ENCODE measurements around the gene LBP. TPM values are rescaled to one million over a fixed set of nuclear protein-coding genes. Genes with fewer than 3 reads are reported as not detected.

The LBP gene
- total and polyA plus RNA-seq, 2 donors (not counting 3 experiments of a cell fraction or from before 2014, with no cell fraction given), result 0.03 TPM; not detected in 1

DNA sequence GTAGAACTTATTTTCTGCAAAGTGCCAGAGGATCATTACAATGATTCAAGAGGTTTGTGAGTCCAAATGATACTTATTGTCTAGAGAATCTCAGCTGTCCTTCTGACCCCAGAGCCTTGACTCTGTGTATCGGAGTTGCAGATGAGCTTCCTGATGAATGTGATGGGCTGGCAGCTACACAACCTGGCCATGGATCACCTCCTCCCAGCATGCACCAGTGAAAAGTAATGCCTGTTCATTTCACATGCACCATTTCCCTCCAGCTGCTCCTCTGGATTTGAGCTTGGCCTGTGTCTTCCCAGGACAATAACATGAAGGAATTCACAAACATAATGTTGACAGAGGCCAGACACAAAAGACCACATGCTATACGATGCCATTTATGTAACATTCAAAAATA, 58.9 kb downstream of the LBP start:
- H3K9me3 ChIP-seq (replicated peaks; ENCODE audit: control insufficient read depth, insufficient read depth, low read length), result no peaks in the 10 kb centered on the region
- CTCF ChIA-PET, result no interaction called here

GRCh38 chr20:38406476-38406875, 60.2 kb downstream of the LBP start:
- ChIA-PET POLR2A (no interaction called here), CTCF (no interaction called here)

More for the DNA sequence above, 58.9 kb downstream of the LBP start:
- Histone ChIP-seq H3K9me1 (replicated peaks; ENCODE audit: control insufficient read depth, extremely low read depth, insufficient read depth, low read length) (no peaks in the 10 kb centered on the region), H3K79me2 (ENCODE audit: control insufficient read depth, insufficient read depth, low read length) (no peaks in the 10 kb centered on the region), H3K27me3 (ENCODE audit: control insufficient read depth in 2 of 2, insufficient read depth in 2 of 2, low read length in 2 of 2) (no peaks in the 10 kb centered on the region), H3K4me1 (ENCODE audit: control insufficient read depth, extremely low read depth, insufficient read depth, low read length) (no peaks in the 10 kb centered on the region), H3K9ac (replicated peaks; ENCODE audit: extremely low read depth, insufficient read depth, low read length) (no peak overlapping the region), H3K4me3 (replicated peaks in 1 of 3; ENCODE audit: insufficient read depth in 1 of 3, low read depth in 1 of 3, low read length in 3 of 3) (no peak overlapping the region), H3K27ac (ENCODE audit: insufficient read depth, low read depth, low read length) (no peak overlapping the region), H4K20me1 (replicated peaks; ENCODE audit: control insufficient read depth, extremely low read depth, insufficient read depth, low read length) (no peaks in the 10 kb centered on the region), H3K36me3 (ENCODE audit: control insufficient read depth in 2 of 2, extremely low read depth in 1 of 2, insufficient read depth in 2 of 2, low read length in 2 of 2) (no peaks in the 10 kb centered on the region), H2AFZ (ENCODE audit: low read depth, low read length) (no peak overlapping the region), H3K4me2 (ENCODE audit: insufficient read depth, low read length) (no peak overlapping the region)
- DNase-seq (ENCODE audit: low read depth, low spot score) (no peak), FAIRE-seq (no peak)
- POLR2A ChIA-PET, result no interaction called here
- no peak for TF ChIP-seq MYC (IDR thresholded peaks at IDR 0.05; ENCODE audit: low read depth, low read length)
- no peak for TF ChIP-seq FOS (IDR thresholded peaks at IDR 0.05; ENCODE audit: borderline replicate concordance, insufficient read depth, low read length)
- no peak for TF ChIP-seq JUN (IDR thresholded peaks at IDR 0.05; ENCODE audit: borderline replicate concordance, insufficient read depth, insufficient read length, low read depth)
- no peak for TF ChIP-seq EZH2 (IDR thresholded peaks at IDR 0.05; ENCODE audit: borderline replicate concordance, low read depth, low read length, severe bottlenecking)
- no peak for TF ChIP-seq POLR2A (IDR thresholded peaks at IDR 0.05; ENCODE audit: low read depth, low read length)
- TF ChIP-seq MAX (IDR thresholded peaks at IDR 0.05; ENCODE audit: insufficient read depth, insufficient read length), result no peak
- dilution Hi-C loops (cut with MboI; ENCODE audit: extremely low pct_ligation_motif_present, low sequenced_read_pairs), result no loop called here
- no TSS peak for BruUV-seq (replicated peaks)
- intact Hi-C loops (cut with micrococcal nuclease), result loop anchor here (5.0 kb wide), 1 partner anchor 348 kb away; no protein-coding TSS in a partner anchor

More at GRCh38 chr20:38406476-38406875, 60.2 kb downstream of the LBP start:
- no peak for FAIRE-seq
- Histone ChIP-seq H3K9me3 (replicated peaks; ENCODE audit: control insufficient read depth, insufficient read depth, low read length) (no peaks in the 10 kb centered on the region), H3K4me2 (ENCODE audit: insufficient read depth, low read length) (no peak overlapping the region), H3K27me3 (ENCODE audit: control insufficient read depth in 2 of 2, insufficient read depth in 2 of 2, low read length in 2 of 2) (no peaks in the 10 kb centered on the region), H3K4me3 (replicated peaks in 1 of 3; ENCODE audit: insufficient read depth in 1 of 3, low read depth in 1 of 3, low read length in 3 of 3) (no peak overlapping the region), H3K4me1 (ENCODE audit: control insufficient read depth, extremely low read depth, insufficient read depth, low read length) (no peaks in the 10 kb centered on the region), H3K79me2 (ENCODE audit: control insufficient read depth, insufficient read depth, low read length) (no peaks in the 10 kb centered on the region), H3K27ac (ENCODE audit: insufficient read depth, low read depth, low read length) (no peak overlapping the region), H3K36me3 (ENCODE audit: control insufficient read depth in 2 of 2, extremely low read depth in 1 of 2, insufficient read depth in 2 of 2, low read length in 2 of 2) (no peaks in the 10 kb centered on the region), H2AFZ (ENCODE audit: low read depth, low read length) (no peak overlapping the region), H3K9ac (replicated peaks; ENCODE audit: extremely low read depth, insufficient read depth, low read length) (no peak overlapping the region), H4K20me1 (replicated peaks; ENCODE audit: control insufficient read depth, extremely low read depth, insufficient read depth, low read length) (no peaks in the 10 kb centered on the region), H3K9me1 (replicated peaks; ENCODE audit: control insufficient read depth, extremely low read depth, insufficient read depth, low read length) (no peaks in the 10 kb centered on the region)
- no peak for DNase-seq (ENCODE audit: low read depth, low spot score)
- TF ChIP-seq MYC (IDR thresholded peaks at IDR 0.05; ENCODE audit: low read depth, low read length) (no peak), POLR2AphosphoS5 (IDR thresholded peaks at IDR 0.05; ENCODE audit: insufficient read depth, low read depth, low read length) (no peak), MAX (IDR thresholded peaks at IDR 0.05; ENCODE audit: insufficient read depth, insufficient read length) (no peak), JUN (IDR thresholded peaks at IDR 0.05; ENCODE audit: borderline replicate concordance, insufficient read depth, insufficient read length, low read depth) (no peak), GATA2 (IDR thresholded peaks at IDR 0.05; ENCODE audit: insufficient read depth, insufficient read length, low read depth, low read length) (no peak), EZH2 (IDR thresholded peaks at IDR 0.05; ENCODE audit: borderline replicate concordance, low read depth, low read length, severe bottlenecking) (no peak), POLR2A (IDR thresholded peaks at IDR 0.05; ENCODE audit: low read depth, low read length) (no peak), FOS (IDR thresholded peaks at IDR 0.05; ENCODE audit: borderline replicate concordance, insufficient read depth, low read length) (no peak)
- TF ChIP-seq, protein P1, sequence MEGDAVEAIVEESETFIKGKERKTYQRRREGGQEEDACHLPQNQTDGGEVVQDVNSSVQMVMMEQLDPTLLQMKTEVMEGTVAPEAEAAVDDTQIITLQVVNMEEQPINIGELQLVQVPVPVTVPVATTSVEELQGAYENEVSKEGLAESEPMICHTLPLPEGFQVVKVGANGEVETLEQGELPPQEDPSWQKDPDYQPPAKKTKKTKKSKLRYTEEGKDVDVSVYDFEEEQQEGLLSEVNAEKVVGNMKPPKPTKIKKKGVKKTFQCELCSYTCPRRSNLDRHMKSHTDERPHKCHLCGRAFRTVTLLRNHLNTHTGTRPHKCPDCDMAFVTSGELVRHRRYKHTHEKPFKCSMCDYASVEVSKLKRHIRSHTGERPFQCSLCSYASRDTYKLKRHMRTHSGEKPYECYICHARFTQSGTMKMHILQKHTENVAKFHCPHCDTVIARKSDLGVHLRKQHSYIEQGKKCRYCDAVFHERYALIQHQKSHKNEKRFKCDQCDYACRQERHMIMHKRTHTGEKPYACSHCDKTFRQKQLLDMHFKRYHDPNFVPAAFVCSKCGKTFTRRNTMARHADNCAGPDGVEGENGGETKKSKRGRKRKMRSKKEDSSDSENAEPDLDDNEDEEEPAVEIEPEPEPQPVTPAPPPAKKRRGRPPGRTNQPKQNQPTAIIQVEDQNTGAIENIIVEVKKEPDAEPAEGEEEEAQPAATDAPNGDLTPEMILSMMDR (IDR thresholded peaks at IDR 0.05; ENCODE audit: extremely low read depth in 1 of 2, insufficient read depth in 1 of 2, low read depth in 1 of 2, low read length in 2 of 2), result no peak
- dilution Hi-C loops (cut with MboI; ENCODE audit: extremely low pct_ligation_motif_present, low sequenced_read_pairs), result no loop called here
- intact Hi-C loops (cut with micrococcal nuclease), result loop anchor here (5.0 kb wide), 1 partner anchor 349 kb away; no protein-coding TSS in a partner anchor
- BruUV-seq (replicated peaks), result no TSS peak

Data from endothelial cell of umbilical vein (primary cell).